ENCODE measurements around the gene PLEKHM2.

DNA sequence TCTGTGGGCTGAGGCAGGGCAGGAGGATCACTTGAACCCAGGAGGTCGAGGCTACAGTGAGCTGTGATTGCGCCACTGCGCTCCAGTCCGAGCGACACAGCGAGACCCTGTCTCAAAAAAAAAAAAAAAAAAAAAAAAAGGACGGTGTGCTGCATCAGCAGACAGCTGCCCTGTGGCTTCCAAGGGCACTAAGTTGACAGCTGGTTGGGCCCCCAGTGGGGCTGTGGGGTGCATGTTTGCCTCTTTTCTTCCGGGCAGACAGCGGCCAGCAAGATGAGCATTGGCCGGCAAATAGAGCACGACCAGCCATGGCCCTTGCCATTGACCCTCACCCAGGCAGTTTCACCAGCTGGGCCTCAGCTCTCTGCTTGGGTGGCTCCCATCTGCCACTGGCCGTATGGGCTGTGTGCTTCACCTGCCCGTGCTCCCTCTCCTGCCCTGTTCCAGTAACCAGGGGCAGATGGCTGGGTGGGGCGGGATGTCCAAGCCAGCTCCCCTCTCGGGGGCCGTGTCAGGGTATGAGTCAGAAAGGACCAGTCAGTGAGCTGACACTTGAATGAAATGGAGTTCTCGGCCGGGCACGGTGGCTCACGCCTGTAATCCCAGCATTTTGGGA lies 39.6 kb downstream of the PLEKHM2 start:
- TF ChIP-seq, protein P1, sequence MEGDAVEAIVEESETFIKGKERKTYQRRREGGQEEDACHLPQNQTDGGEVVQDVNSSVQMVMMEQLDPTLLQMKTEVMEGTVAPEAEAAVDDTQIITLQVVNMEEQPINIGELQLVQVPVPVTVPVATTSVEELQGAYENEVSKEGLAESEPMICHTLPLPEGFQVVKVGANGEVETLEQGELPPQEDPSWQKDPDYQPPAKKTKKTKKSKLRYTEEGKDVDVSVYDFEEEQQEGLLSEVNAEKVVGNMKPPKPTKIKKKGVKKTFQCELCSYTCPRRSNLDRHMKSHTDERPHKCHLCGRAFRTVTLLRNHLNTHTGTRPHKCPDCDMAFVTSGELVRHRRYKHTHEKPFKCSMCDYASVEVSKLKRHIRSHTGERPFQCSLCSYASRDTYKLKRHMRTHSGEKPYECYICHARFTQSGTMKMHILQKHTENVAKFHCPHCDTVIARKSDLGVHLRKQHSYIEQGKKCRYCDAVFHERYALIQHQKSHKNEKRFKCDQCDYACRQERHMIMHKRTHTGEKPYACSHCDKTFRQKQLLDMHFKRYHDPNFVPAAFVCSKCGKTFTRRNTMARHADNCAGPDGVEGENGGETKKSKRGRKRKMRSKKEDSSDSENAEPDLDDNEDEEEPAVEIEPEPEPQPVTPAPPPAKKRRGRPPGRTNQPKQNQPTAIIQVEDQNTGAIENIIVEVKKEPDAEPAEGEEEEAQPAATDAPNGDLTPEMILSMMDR (IDR thresholded peaks at IDR 0.05): no peak
- no peak for TF ChIP-seq POLR2A (IDR thresholded peaks at IDR 0.05)
